BJ (cell line): ENCODE results near the gene IL20. TPM values are rescaled to one million over a fixed set of nuclear protein-coding genes. Genes with fewer than 3 reads are reported as not detected.

Experiments used
- CTCF ChIA-PET: fragments of 350-600 bp; formaldehyde crosslinking; extraction: SDS; loops from one replicate; lab custom pipeline; 2021; ENCODE audit warnings: antibody characterized with exemption, inconsistent platforms; lab: Yijun Ruan, JAX
- POLR2A ChIA-PET: fragments of 300-600 bp; sonication (Branson Sonifier 250); formaldehyde crosslinking; extraction: SDS; loops from one replicate; lab custom pipeline; 2021; ENCODE audit warnings: antibody characterized with exemption; lab: Charles Lee
- DNase-seq: peaks from one replicate; pipeline ENCODE4 v3.0.0-alpha.2; 2011; ENCODE audit warnings: low read depth
- H3K27me3 ChIP-seq: 2 replicates; pipeline ENCODE4 v1.6.0; 2011; ENCODE audit warnings: low read length; ENCODE audit not compliant: control insufficient read depth, insufficient read depth
- H3K36me3 ChIP-seq: 2 replicates; pipeline ENCODE4 v1.5.1; 2011; ENCODE audit warnings: low read length; ENCODE audit not compliant: control insufficient read depth, insufficient read depth
- H3K4me3 ChIP-seq: 2 replicates; pipeline ENCODE4 v1.5.1; 2011; ENCODE audit warnings: low read depth, mild to moderate bottlenecking, control low read depth, low read length
- CTCF ChIP-seq: IDR thresholded peaks from 2 replicates; pipeline ENCODE4 v1.5.1; 2011; ENCODE audit warnings: low read depth, mild to moderate bottlenecking, control low read depth, inconsistent platforms, low read length, moderate library complexity; ENCODE audit not compliant: insufficient read depth
- polyA plus RNA-seq: library from polyadenylated mRNA; depleted of rRNA; stranded (reverse); fragments of >200 nt; gene quantifications from 2 replicates; pipeline ENCODE4 v1.2.3, GENCODE V29; 2011

The IL20 gene
- polyA plus RNA-seq, 1 experiment = not detected

GRCh38 chr1:206866062-206866461 lies 639 bp downstream of the IL20 start:
- ChIA-PET CTCF (interaction anchor here (1.1 to 5.2 kb wide), 10 partner anchors 17 to 130 kb away, joined by 3 to 44 read pairs (median 6); no protein-coding TSS in a partner anchor), POLR2A (no interaction called here)
- Histone ChIP-seq H3K4me3 (no peak overlapping the region), H3K27me3 (peaks cover 7% of the 10 kb centered on the region; the same call in 1 of the 2 replicates), H3K36me3 (no peaks in the 10 kb centered on the region)
- no peak for TF ChIP-seq CTCF
- no peak for DNase-seq

- ChIA-PET POLR2A (no interaction called here), CTCF (interaction anchor here (0.7 to 5.2 kb wide), 5 partner anchors 16 to 66 kb away, joined by 3 to 44 read pairs (median 4); no protein-coding TSS in a partner anchor)
- no peak for TF ChIP-seq CTCF
- DNase-seq = no peak
- Histone ChIP-seq H3K36me3 (no peaks in the 10 kb centered on the region), H3K27me3 (peaks cover 7% of the 10 kb centered on the region; the same call in 1 of the 2 replicates), H3K4me3 (no peak overlapping the region)
These were observed 1.8 kb downstream of the IL20 start for GRCh38 chr1:206867239-206867638.

- no peaks in the 10 kb centered on the region for H3K36me3 ChIP-seq
- CTCF ChIA-PET = interaction anchor here (0.6 to 5.2 kb wide), 6 partner anchors 16 to 205 kb away, joined by 3 to 44 read pairs (median 4); no protein-coding TSS in a partner anchor
- POLR2A ChIA-PET = no interaction called here
- H3K4me3 ChIP-seq = no peak overlapping the region
- no peak for TF ChIP-seq CTCF
- peaks cover 6% of the 10 kb centered on the region; the same call in 1 of the 2 replicates for H3K27me3 ChIP-seq
- no peak for DNase-seq
These were observed 2.3 kb downstream of the IL20 start for GRCh38 chr1:206867716-206868115.

GRCh38 chr1:206868264-206868663 lies 2.8 kb downstream of the IL20 start:
- POLR2A ChIA-PET = no interaction called here
- H3K27me3 ChIP-seq = peaks cover 4% of the 10 kb centered on the region; the same call in 1 of the 2 replicates
- no peak overlapping the region for H3K4me3 ChIP-seq
- DNase-seq = no peak
- CTCF ChIA-PET = interaction anchor here (0.6 to 1.3 kb wide), 3 partner anchors 40 to 205 kb away, joined by 3 to 4 read pairs (median 3); no protein-coding TSS in a partner anchor
- no peaks in the 10 kb centered on the region for H3K36me3 ChIP-seq
- no peak for TF ChIP-seq CTCF

GRCh38 chr1:206872139-206872538 lies 6.7 kb downstream of the IL20 start:
- H3K27me3 ChIP-seq = no peaks in the 10 kb centered on the region
- no peak overlapping the region for H3K4me3 ChIP-seq
- TF ChIP-seq CTCF = no peak
- DNase-seq = no peak
- ChIA-PET CTCF (interaction anchor here (0.9 to 2.6 kb wide), 5 partner anchors 10 to 48 kb away, joined by 3 to 9 read pairs (median 4); no protein-coding TSS in a partner anchor), POLR2A (no interaction called here)
- H3K36me3 ChIP-seq = no peaks in the 10 kb centered on the region
